Stimulated activated CD8-positive, alpha-beta memory T cell treated with anti-CD3 and anti-CD28 coated beads, Interleukin-2, amount 100 ng/mL, for 1 hour (primary cell): ENCODE results near the gene SND1.
"Not testable (repeated sequence)": the region's sequence is repeated elsewhere in the genome, so short reads cannot be mapped to it uniquely, and the experiment has no call there.

Experiments
- DNase-seq, 2 donors: peaks; one replicate each; pipeline ENCODE4 v3.0.0-alpha.2; 2020; ENCODE audit warnings: low read depth in 2 of 2

SND1 gene

GRCh38 chr7:127831318-127832219 is 179.6 kb downstream of the SND1 start:
- no peak for DNase-seq

DNA sequence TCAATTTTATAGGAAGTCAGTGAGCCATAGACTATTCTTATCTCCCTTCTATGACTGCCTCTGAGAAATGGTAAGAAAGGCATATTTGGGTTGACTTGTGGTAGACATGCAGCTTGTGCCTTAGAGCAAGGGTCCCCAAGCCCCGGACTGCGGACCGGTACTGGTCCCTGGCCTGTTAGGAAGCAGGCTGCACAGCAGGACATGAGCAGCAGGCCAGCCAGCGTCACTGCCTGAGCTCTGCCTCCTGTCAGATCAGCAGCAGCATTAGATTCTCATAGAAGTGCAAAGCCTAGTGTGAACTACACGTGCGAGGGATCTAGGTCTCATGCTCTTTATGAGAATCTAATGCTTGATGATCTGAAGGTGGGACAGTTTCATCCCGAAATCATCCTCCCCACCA is 180.6 kb downstream of the SND1 start:
- DNase-seq, result no peak

DNA sequence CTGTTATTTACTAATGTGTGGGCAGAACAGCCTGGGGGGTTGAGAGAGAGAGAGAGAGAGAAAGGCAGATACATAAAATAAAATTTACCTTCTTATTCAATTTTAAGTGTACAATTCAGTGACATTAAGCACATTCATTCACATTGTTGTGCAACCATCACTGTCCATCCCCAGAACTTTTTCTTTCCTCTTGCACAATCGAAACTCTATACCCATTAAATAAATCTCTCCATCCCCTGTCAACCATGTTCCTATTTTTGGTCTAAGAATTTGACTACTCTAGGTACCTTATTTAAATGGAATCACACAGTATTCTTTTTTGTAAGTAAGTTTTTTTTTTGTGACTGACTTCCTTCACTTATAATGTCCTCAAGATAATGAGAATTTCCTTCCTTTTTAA is 181.6 kb downstream of the SND1 start:
- DNase-seq, result no peak

- DNase-seq, result no peak
Measured at GRCh38 chr7:127835679-127836078, 183.7 kb downstream of the SND1 start.

- not testable (repeated sequence) for DNase-seq
Measured at GRCh38 chr7:127837816-127838410, 185.9 kb downstream of the SND1 start.

DNA sequence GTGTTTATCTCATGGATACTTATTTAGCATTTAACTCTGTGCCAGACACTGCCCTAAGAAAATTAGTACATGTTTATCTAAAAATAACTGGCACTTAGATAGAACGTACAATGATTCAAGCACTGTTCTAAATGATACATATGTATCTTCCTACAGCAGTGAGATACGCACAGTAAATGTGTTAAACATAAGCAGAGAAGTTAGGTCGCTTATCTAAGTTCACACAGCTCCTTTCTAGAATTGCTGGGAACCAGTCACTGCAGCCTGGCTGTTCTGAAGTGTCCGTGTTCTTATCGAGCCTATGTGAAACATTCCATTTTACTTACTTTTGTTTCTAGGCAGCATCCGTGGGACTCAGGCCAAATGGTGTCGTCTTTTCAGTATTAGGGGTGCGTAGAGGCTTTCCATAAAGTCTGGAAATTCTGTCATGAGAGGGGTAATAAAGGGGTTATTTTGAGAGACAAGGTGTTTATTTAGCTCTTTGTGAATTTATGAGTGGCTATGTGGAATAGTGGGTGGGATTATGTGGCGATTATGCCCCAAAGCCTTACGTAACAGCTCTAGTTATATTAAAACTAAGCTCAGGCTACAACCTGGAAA is 186.9 kb downstream of the SND1 start:
- DNase-seq, result no peak

GRCh38 chr7:127840226-127840951 is 188.4 kb downstream of the SND1 start:
- no peak for DNase-seq

GRCh38 chr7:127844165-127844564 is 192.2 kb downstream of the SND1 start:
- DNase-seq, result no peak

GRCh38 chr7:127844707-127845331 is 192.8 kb downstream of the SND1 start:
- no peak for DNase-seq

- no peak for DNase-seq
Measured at GRCh38 chr7:127845522-127846214, 193.7 kb downstream of the SND1 start.

- no peak for DNase-seq
Measured at GRCh38 chr7:127847641-127848040, 195.6 kb downstream of the SND1 start.

- no peak for DNase-seq
Measured at GRCh38 chr7:127848241-127848640, 196.2 kb downstream of the SND1 start.

DNA sequence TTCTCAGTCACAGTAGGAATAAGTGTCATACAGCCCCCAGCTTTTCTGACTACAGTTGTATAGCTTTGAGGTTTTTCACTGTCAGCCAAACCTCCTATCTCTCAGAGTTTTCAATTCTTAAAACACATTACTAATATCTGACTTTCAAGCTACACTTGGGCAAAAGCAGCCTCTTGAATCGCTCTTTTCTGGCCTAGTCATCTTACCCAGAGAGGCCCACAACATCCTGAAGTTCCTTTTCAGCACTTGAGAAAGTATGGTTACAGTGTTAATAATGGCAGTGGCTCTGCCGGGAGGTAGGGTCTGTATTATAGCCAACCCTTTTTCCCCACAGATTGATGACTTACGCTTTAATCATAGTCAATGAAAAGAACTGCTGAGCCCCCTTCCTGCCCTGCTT is 198.2 kb downstream of the SND1 start:
- no peak for DNase-seq

- no peak for DNase-seq
Measured at GRCh38 chr7:127854383-127854782, 202.4 kb downstream of the SND1 start.

DNA sequence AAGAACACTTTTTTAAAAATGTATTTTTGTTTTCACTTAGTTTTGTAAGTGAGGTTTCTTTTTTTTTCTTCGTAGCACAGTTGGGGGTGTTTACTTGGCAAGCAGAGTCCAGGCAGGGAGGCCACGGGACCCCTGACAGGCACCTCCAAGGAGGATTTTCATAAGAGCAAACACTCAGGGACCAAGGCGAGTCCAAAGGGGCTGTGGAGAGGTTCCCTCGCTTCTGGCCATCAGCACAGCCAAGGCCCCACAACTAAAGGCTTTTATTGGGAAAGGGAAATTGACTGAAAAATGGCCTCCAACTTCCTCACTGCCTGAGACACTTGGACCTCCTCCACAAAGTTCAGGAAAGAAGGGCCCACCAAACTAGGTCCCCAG is 205.5 kb downstream of the SND1 start:
- DNase-seq, result no peak

DNA sequence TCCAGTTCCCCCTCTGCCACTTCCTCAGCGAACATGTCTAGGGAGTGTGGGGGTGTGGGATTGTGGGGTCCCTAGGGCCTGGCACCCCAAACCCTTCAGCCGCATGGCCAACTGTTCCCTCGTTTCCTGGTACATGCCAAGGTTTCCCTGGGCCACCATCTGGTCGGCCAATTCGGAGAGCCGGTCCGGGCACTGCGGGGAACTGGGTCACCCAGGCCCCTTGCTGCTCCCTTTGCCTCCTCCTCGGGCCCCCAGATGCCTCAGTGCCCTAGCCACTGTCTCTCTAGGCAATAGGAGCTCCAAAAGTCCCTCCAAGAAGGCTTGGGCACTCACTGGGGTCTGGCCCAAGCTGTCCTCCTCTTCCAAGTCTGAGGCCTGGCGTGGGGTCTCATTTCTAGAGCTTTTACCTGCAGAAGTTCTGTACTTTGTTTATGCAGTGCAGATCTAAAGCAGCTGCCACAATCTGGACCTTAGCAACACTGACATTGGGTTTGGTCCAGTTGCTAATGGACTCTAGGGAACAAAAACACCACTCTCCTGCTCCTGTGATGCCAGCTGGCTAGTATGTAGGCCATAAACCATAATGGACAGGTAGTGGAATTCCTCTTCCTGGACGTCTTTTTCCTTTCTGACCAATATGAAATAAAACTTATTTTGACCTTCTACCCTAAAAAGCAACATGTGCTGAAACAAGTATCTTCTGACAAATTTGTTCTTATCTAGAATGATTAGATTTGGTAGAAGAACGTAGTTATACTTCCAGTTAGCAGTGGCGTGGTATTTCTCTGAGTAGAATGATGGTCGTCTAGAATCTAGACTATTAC is 206.3 kb downstream of the SND1 start:
- no peak for DNase-seq

DNA sequence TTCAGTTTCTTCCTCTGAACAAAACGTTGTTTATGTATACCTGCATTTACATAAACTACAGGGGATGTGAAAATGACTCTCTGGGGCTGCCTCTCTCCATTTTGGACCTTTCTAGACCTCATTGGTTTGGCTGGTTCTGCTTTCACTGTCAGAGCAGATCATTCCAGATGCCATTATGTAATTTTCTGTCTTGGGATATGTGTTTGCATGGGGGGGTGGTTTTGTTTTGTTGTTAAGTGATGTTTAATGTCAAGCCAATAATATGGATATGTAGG is 206.9 kb downstream of the SND1 start:
- DNase-seq, result no peak

DNA sequence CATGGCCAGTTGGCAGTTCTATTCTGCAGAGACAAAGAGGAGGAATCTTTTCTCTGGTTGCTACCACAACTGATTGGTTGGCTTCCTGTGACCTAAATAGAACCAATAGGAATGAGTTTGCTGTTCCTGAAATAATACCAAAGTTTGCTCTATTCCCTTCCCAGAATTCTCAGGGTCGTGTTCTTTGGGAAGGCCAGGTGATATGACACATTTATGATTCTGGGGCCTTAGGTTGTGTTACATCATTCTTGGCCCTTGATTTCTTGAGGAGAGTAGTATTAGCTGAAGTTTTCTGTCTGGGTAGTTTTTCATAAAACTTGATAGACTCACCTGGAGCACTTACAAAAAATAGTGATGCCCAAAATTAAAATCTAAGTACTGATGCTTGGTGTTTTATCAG is 207.3 kb downstream of the SND1 start:
- no peak for DNase-seq

GRCh38 chr7:127862525-127862924 is 210.5 kb downstream of the SND1 start:
- no peak for DNase-seq

DNA sequence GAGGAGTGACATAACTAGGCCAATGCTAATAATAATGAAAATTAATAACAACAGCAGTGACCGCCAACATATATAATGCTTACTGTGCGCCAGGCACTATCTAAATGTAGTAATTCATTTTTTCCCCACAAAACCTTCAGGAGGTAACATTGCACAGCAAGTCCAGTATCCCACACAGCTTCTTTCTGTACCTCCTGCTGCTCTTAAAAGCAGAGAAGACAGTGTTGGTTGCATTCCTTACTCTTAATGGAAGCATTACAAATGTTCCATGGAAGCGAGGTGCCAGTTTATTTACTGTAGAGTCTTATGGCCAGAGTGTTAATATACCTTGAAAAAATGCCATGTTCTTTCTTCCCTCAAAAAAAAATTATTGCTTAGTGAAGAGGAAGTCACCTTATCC is 211.1 kb downstream of the SND1 start:
- DNase-seq, result no peak

DNA sequence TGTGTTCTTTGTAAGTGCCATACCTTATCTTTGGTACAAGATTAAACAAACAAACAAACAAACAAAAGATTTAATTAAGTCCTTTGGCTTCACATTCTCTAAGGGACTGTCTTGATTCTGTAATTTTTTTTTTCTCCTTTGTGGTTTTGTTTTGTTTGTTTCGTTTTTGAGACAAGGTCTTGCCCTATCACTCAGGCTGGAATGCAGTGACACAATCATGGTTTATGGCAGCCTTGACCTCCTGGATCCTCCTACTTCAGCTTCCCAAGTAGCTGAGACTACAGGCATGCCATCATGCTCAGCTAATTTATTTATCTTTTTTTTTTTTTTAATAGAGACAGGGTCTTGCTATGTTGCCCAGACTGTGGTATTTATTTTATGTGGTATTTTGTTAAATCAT is 213.5 kb downstream of the SND1 start:
- DNase-seq, result no peak
